C4-2B (cell line): ENCODE data around the gene ITGAV.

Experiments
- H3K27ac ChIP-seq: fragments of 450-650 bp; 2 replicates; pipeline ENCODE4 v1.5.1; 2017
- ZFX ChIP-seq: fragments of 450-650 bp; IDR thresholded peaks from 2 replicates; pipeline ENCODE4 v1.6.1; 2017
- TF ChIP-seq, protein P1 (sequence below): fragments of 450-650 bp; conservative IDR thresholded peaks from 2 replicates; pipeline ENCODE4 v1.5.1; 2017; ENCODE audit warnings: mild to moderate bottlenecking

Gene ITGAV

DNA sequence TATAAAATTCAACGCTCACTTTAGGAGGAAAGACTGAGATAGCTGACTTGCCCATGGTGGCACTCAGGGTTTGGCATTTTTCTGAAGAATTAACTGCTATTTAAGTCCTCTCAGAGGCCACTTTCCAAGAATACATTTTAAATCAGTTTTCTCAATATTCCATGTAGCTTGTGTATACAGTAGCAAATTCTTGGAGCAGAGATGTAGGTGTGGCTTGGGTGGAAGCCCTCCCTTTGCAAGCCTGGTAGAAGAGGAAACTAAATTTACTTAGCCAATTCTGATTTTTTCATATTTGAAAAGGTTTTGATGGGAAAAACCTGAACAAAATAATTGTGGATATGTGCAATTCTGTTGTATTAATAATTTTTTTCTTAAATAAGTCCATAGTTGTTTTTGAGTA lies 14.0 kb upstream of the ITGAV start:
- H3K27ac ChIP-seq, result no peak overlapping the region
- TF ChIP-seq, protein P1, sequence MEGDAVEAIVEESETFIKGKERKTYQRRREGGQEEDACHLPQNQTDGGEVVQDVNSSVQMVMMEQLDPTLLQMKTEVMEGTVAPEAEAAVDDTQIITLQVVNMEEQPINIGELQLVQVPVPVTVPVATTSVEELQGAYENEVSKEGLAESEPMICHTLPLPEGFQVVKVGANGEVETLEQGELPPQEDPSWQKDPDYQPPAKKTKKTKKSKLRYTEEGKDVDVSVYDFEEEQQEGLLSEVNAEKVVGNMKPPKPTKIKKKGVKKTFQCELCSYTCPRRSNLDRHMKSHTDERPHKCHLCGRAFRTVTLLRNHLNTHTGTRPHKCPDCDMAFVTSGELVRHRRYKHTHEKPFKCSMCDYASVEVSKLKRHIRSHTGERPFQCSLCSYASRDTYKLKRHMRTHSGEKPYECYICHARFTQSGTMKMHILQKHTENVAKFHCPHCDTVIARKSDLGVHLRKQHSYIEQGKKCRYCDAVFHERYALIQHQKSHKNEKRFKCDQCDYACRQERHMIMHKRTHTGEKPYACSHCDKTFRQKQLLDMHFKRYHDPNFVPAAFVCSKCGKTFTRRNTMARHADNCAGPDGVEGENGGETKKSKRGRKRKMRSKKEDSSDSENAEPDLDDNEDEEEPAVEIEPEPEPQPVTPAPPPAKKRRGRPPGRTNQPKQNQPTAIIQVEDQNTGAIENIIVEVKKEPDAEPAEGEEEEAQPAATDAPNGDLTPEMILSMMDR, result no peak
- TF ChIP-seq ZFX, result no peak

DNA sequence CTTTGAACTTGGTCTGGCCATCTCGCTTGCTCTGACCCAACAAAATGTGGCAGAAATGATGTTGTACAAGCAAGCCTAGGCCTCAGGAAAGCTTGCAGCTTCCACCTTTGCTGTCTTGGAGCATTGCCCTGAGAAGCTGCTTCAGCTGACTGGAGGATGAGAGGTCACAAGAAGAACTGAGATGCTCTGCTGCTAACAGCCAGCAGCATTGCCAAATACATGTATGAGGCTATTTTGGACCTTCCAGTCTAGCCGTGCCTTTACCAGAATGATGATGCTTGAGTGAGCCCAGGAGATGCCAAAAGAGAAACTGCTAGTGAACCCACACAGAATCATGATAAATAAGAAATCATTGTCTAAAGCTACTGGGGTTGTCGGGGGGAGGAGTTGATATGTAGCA lies 13.2 kb upstream of the ITGAV start:
- no peak overlapping the region for H3K27ac ChIP-seq
- TF ChIP-seq ZFX, result no peak
- TF ChIP-seq, protein P1, result no peak

DNA sequence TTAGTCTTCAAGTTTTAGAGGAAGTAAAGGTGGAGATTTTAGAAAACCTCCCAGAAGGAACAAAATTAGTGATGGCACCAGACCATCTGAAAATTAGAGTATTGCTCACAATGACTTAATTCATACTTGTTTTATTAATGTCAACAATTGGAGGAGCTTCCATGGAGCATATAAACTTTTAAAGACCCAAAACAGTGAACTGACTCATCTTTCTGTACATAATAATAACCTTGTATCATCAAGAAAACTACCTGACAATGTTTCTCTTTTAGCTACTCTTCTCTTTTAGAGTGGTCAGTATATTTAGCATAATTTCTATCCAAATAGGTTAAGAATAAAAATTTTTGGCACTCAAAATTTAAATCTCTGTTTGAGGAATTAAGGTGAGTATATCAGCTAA lies 7.2 kb upstream of the ITGAV start:
- H3K27ac ChIP-seq, result no peak overlapping the region
- TF ChIP-seq, protein P1, result no peak
- TF ChIP-seq ZFX, result no peak

DNA sequence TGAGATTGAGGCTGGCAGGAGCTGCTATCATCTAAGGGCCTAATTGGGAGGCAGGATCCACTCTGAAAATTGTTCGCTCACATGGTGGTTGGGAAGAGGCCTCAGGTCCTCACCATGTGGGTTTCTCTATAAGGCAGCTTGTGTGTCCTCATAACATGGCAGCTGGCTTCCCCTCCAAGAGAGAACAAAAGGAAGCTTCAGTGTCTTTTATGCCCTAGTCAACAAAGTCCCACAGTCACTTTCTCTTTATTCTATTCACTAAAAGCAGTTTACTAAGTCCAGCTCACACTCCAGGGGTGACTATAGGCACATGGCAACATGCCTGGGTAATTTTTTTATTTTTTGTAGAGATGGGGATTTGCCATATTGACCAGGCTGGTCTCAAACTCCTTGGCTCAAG lies 5.8 kb upstream of the ITGAV start:
- TF ChIP-seq ZFX, result no peak
- TF ChIP-seq, protein P1, result no peak
- no peak overlapping the region for H3K27ac ChIP-seq

DNA sequence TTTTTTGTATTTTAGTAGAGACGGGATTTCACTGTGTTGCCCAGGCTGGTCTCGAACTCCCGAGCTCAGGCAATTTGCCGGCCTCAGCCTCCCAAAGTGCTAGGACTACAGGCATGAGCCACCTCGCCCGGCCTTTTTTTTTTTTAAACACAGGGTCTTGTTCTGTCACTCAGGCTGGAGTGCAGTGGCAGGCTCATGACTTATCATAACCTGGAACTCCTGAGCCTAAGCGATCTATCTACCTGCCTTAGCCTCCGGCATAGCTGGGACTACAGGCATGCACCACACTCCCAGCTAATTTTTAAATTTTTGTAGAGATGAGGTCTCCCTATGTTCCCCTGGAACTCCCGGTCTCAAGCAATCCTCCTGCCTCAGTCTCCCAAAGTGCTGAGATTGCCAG lies 1.4 kb upstream of the ITGAV start:
- TF ChIP-seq, protein P1, result no peak
- no peak for TF ChIP-seq ZFX
- H3K27ac ChIP-seq, result no peak overlapping the region

DNA sequence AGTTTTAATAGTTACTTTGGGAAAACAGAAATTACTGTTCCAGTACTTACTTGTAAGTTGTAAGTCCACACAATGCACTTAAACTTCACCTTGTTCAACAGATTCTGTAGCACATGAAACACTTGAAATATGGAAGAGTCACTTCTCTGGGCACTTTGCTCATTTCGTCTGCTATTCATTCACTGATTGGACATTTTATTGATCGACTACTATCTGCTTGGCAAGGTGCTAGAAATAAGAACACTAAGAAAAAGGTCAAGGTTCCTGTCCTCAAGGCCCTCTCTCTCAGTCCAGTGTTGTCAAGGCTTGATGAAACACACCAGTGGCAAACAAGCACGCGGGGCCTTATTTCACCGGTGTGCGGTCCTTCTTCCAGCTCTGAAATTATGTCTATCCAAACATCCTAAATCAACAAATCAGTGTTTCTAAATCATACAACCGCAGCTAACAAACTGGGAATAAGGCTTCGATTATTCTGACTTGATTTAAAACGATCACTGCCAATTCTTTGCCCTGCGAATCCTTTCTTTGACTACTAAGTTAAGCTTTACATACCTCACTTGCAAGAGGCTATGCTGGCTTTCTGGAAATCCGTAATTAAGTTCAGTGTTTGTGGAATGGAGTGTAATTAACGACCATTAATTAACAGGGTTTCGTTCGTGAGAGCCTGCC lies 780 bp upstream of the ITGAV start:
- no peak for TF ChIP-seq ZFX
- TF ChIP-seq, protein P1, result no peak
- H3K27ac ChIP-seq, result peak overlapping the region; percentile 98

DNA sequence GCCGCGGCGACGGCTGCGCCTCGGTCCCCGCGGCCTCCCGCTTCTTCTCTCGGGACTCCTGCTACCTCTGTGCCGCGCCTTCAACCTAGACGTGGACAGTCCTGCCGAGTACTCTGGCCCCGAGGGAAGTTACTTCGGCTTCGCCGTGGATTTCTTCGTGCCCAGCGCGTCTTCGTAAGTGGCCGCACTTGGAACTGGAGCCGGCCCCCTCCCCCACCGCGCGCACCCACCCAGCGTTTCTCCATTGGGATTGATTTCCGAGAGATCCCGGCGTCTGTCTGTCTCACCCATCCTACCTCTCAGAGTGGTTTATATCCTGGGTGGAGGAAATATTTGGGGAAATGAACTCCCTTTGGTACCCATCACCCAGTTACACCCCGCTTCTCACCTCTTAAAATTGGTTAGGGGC lies 498 bp downstream of the ITGAV start:
- H3K27ac ChIP-seq, result peak overlapping the region; percentile 98
- TF ChIP-seq, protein P1, result no peak
- peak; percentile 38 for TF ChIP-seq ZFX
